Measurements from ENCODE around the gene FKBP11. TPM values are rescaled to one million over a fixed set of nuclear protein-coding genes. Genes with fewer than 3 reads are reported as not detected.
A peak's percentile ranks its signal among the peaks of the same experiment; 100 is the strongest.

Gene FKBP11
- total RNA-seq (17.7 TPM), polyA plus RNA-seq (19.4 TPM)

DNA sequence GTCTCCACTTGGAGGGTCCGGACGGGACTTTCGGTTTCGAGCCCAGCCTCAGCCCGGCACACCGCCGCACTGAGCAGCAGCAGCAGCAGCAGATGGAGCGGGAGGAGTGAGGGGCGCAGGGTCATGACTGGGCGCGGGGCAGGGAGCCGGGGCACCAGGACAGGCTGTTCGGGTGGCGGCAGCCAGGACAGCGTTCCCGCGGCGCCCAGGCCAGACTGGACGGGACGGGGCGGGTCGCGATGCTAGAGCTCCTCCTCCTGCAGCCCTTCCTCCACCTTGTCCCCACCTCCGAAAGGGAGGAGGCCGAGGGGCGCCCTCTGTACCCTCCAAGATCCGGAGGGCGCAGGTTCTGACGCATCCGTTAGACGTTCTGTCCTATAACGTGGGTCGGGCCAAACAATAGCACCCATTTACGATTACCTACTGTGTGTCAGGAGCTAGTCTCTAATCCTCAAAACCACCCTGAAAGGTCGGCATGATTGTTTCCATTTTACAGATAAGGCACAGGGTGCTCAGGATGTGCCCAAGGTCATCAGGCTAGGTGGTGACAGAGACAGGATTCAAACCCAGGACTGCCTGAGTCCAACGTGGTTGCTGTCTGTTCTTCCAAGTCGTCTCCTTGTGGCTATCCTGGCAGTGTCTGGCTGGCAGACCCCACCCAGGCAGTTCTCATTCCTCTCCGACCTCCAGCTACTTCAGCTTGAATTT is at the start of gene FKBP11:
FKBP11 (minus strand) TSS at position 189 of the 708 bp plus-strand sequence; CDS start at position 125, 64 bp downstream.
- Histone ChIP-seq H3K27ac (ENCODE audit: low read depth) (peak within 1 kb of the TSS; percentile 57), H3K4me3 (ENCODE audit: low read depth, low read length) (peak within 1 kb of the TSS; percentile 75), H3K4me1 (ENCODE audit: insufficient read depth) (no peaks in the 10 kb centered on the region), H3K36me3 (ENCODE audit: insufficient read depth) (no peaks in the 10 kb centered on the region)
- no peak for DNase-seq (ENCODE audit: extremely low spot score)
- 4% methylated on average over 38 of the region's 38 CpGs for WGBS

GRCh38 chr12:48973941-48974673 is 48.8 kb upstream of the FKBP11 start:
- 15% methylated on average over 19 of the region's 19 CpGs for WGBS
- no peaks in the 10 kb centered on the region for H3K36me3 ChIP-seq (ENCODE audit: insufficient read depth)
- no peak for DNase-seq (ENCODE audit: extremely low spot score)
- H3K4me3 ChIP-seq (ENCODE audit: low read depth, low read length): no peak overlapping the region
- no peak overlapping the region for H3K27ac ChIP-seq (ENCODE audit: low read depth)
- no peaks in the 10 kb centered on the region for H3K4me1 ChIP-seq (ENCODE audit: insufficient read depth)

GRCh38 chr12:48973531-48973930 is 48.2 kb upstream of the FKBP11 start:
- WGBS: 15% methylated on average over 12 of the region's 12 CpGs
- H3K27ac ChIP-seq (ENCODE audit: low read depth): no peak overlapping the region

GRCh38 chr12:48972952-48973483 is 47.7 kb upstream of the FKBP11 start:
- H3K4me1 ChIP-seq (ENCODE audit: insufficient read depth): no peaks in the 10 kb centered on the region
- no peak overlapping the region for H3K4me3 ChIP-seq (ENCODE audit: low read depth, low read length)
- DNase-seq (ENCODE audit: extremely low spot score): no peak
- no peaks in the 10 kb centered on the region for H3K36me3 ChIP-seq (ENCODE audit: insufficient read depth)
- no peak overlapping the region for H3K27ac ChIP-seq (ENCODE audit: low read depth)
- 32% methylated on average over 3 of the region's 3 CpGs for WGBS

More at GRCh38 chr12:48973531-48973930, 48.2 kb upstream of the FKBP11 start:
- Histone ChIP-seq H3K4me1 (ENCODE audit: insufficient read depth) (no peaks in the 10 kb centered on the region), H3K36me3 (ENCODE audit: insufficient read depth) (no peaks in the 10 kb centered on the region), H3K4me3 (ENCODE audit: low read depth, low read length) (no peak overlapping the region)
- DNase-seq (ENCODE audit: extremely low spot score): no peak

GRCh38 chr12:48972213-48972951 is 47.1 kb upstream of the FKBP11 start:
- 14% methylated on average over 23 of the region's 23 CpGs for WGBS
- Histone ChIP-seq H3K4me3 (ENCODE audit: low read depth, low read length) (no peak overlapping the region), H3K27ac (ENCODE audit: low read depth) (no peak overlapping the region), H3K4me1 (ENCODE audit: insufficient read depth) (no peaks in the 10 kb centered on the region), H3K36me3 (ENCODE audit: insufficient read depth) (no peaks in the 10 kb centered on the region)
- no peak for DNase-seq (ENCODE audit: extremely low spot score)

GRCh38 chr12:48970702-48971334 is 45.5 kb upstream of the FKBP11 start:
- Histone ChIP-seq H3K4me3 (ENCODE audit: low read depth, low read length) (no peak overlapping the region), H3K27ac (ENCODE audit: low read depth) (no peak overlapping the region), H3K4me1 (ENCODE audit: insufficient read depth) (no peaks in the 10 kb centered on the region), H3K36me3 (ENCODE audit: insufficient read depth) (no peaks in the 10 kb centered on the region)
- no peak for DNase-seq (ENCODE audit: extremely low spot score)
- 35% methylated on average over 10 of the region's 10 CpGs for WGBS

GRCh38 chr12:48969833-48970701 is 44.8 kb upstream of the FKBP11 start:
- Histone ChIP-seq H3K4me1 (ENCODE audit: insufficient read depth) (no peaks in the 10 kb centered on the region), H3K27ac (ENCODE audit: low read depth) (no peak overlapping the region), H3K4me3 (ENCODE audit: low read depth, low read length) (no peak overlapping the region), H3K36me3 (ENCODE audit: insufficient read depth) (no peaks in the 10 kb centered on the region)
- DNase-seq (ENCODE audit: extremely low spot score): no peak
- WGBS: 8% methylated on average over 77 of the region's 77 CpGs

- Histone ChIP-seq H3K4me3 (ENCODE audit: low read depth, low read length) (no peak overlapping the region), H3K27ac (ENCODE audit: low read depth) (no peak overlapping the region), H3K36me3 (ENCODE audit: insufficient read depth) (no peaks in the 10 kb centered on the region), H3K4me1 (ENCODE audit: insufficient read depth) (no peaks in the 10 kb centered on the region)
- WGBS: 45% methylated on average over 8 of the region's 8 CpGs
- no peak for DNase-seq (ENCODE audit: extremely low spot score)
These were observed 44.0 kb upstream of the FKBP11 start for GRCh38 chr12:48969160-48969771.

- no peaks in the 10 kb centered on the region for H3K36me3 ChIP-seq (ENCODE audit: insufficient read depth)
- no peak overlapping the region for H3K4me3 ChIP-seq (ENCODE audit: low read depth, low read length)
- H3K4me1 ChIP-seq (ENCODE audit: insufficient read depth): no peaks in the 10 kb centered on the region
- H3K27ac ChIP-seq (ENCODE audit: low read depth): no peak overlapping the region
- no peak for DNase-seq (ENCODE audit: extremely low spot score)
- 77% methylated on average over 3 of the region's 3 CpGs for WGBS
These were observed 43.2 kb upstream of the FKBP11 start for GRCh38 chr12:48968467-48968866.

- Histone ChIP-seq H3K36me3 (ENCODE audit: insufficient read depth) (no peaks in the 10 kb centered on the region), H3K4me3 (ENCODE audit: low read depth, low read length) (no peak overlapping the region), H3K4me1 (ENCODE audit: insufficient read depth) (no peaks in the 10 kb centered on the region), H3K27ac (ENCODE audit: low read depth) (no peak overlapping the region)
- no peak for DNase-seq (ENCODE audit: extremely low spot score)
- 61% methylated on average over 7 of the region's 7 CpGs for WGBS
These were observed 42.7 kb upstream of the FKBP11 start for GRCh38 chr12:48967991-48968390.

- 49% methylated on average over 20 of the region's 20 CpGs for WGBS
- DNase-seq (ENCODE audit: extremely low spot score): no peak
These were observed 41.0 kb upstream of the FKBP11 start for GRCh38 chr12:48966177-48966895.

More at GRCh38 chr12:48966177-48966895, 41.0 kb upstream of the FKBP11 start:
- Histone ChIP-seq H3K4me3 (ENCODE audit: low read depth, low read length) (no peak overlapping the region), H3K4me1 (ENCODE audit: insufficient read depth) (no peaks in the 10 kb centered on the region), H3K27ac (ENCODE audit: low read depth) (no peak overlapping the region), H3K36me3 (ENCODE audit: insufficient read depth) (no peaks in the 10 kb centered on the region)

All from urinary bladder (tissue), 4 donors.